HG03060 (cell line): ENCODE data around the gene HSBP1L1.

Experiments
- ATAC-seq: cut with Tn5 transposase; IDR thresholded peaks from one replicate; pipeline ENCODE4 v1.9.1; 2021; ENCODE audit warnings: low read depth, moderate number of reproducible peaks; ENCODE audit not compliant: unreplicated experiment

Gene HSBP1L1

GRCh38 chr18:79944126-79944731 lies 20.2 kb upstream of the HSBP1L1 start:
- no peak for ATAC-seq

- no peak for ATAC-seq
These were observed 19.7 kb upstream of the HSBP1L1 start for GRCh38 chr18:79944746-79945117.

GRCh38 chr18:79945118-79946042 lies 19.1 kb upstream of the HSBP1L1 start:
- ATAC-seq: no peak

GRCh38 chr18:79947054-79947755 lies 17.2 kb upstream of the HSBP1L1 start:
- ATAC-seq: no peak

- ATAC-seq: no peak
These were observed 16.4 kb upstream of the HSBP1L1 start for GRCh38 chr18:79947881-79948610.

GRCh38 chr18:79948719-79949411 lies 15.6 kb upstream of the HSBP1L1 start:
- no peak for ATAC-seq

GRCh38 chr18:79949697-79950487 lies 14.6 kb upstream of the HSBP1L1 start:
- ATAC-seq: no peak

- ATAC-seq: no peak
These were observed 13.7 kb upstream of the HSBP1L1 start for GRCh38 chr18:79950515-79951341.

GRCh38 chr18:79951545-79952455 lies 12.6 kb upstream of the HSBP1L1 start, which contains the start of gene SLC66A2:
Gene SLC66A2 (minus strand): TSS chr18:79951653. CDS start chr18:79950926, 727 bp downstream.
- no peak for ATAC-seq

- ATAC-seq: no peak
These were observed 11.9 kb upstream of the HSBP1L1 start for GRCh38 chr18:79952456-79952995.

- ATAC-seq: no peak
These were observed 11.4 kb upstream of the HSBP1L1 start for GRCh38 chr18:79952996-79953559.

- ATAC-seq: no peak
These were observed 10.3 kb upstream of the HSBP1L1 start for GRCh38 chr18:79953971-79954651.

GRCh38 chr18:79954791-79955190 lies 9.7 kb upstream of the HSBP1L1 start:
- no peak for ATAC-seq

- ATAC-seq: no peak
These were observed 9.0 kb upstream of the HSBP1L1 start for GRCh38 chr18:79955302-79956075.

GRCh38 chr18:79956276-79956675 lies 8.2 kb upstream of the HSBP1L1 start:
- no peak for ATAC-seq
